Activated naive CD4-positive, alpha-beta T cell treated with anti-CD3 and anti-CD28 coated beads, Interleukin-2, amount 50 U/mL, for 24 hours (primary cell): Measurements from ENCODE around the gene TMEM132D.

Experiments
- H3K27ac Mint-ChIP-seq: one replicate; pipeline ENCODE4 v1.8.0; 2021; ENCODE audit warnings: mild to moderate bottlenecking, mixed read lengths
- H3K27me3 Mint-ChIP-seq: one replicate; pipeline ENCODE4 v1.8.0; 2021; ENCODE audit warnings: mixed read lengths
- H3K36me3 Mint-ChIP-seq: one replicate; pipeline ENCODE4 v1.8.0; 2021; ENCODE audit warnings: mixed read lengths
- H3K4me1 Mint-ChIP-seq: one replicate; pipeline ENCODE4 v1.8.0; 2021; ENCODE audit warnings: mixed read lengths
- H3K4me3 Mint-ChIP-seq: one replicate; pipeline ENCODE4 v1.8.0; 2021; ENCODE audit warnings: mild to moderate bottlenecking, mixed read lengths
- H3K9me3 Mint-ChIP-seq: one replicate; pipeline ENCODE4 v1.8.0; 2021; ENCODE audit warnings: mixed read lengths

The TMEM132D gene

GRCh38 chr12:129893691-129894090 lies 10.1 kb downstream of the TMEM132D start:
- peaks cover 3% of the 10 kb centered on the region for H3K27me3 Mint-ChIP-seq
- H3K4me1 Mint-ChIP-seq: no peaks in the 10 kb centered on the region
- H3K27ac Mint-ChIP-seq: no peak overlapping the region
- H3K9me3 Mint-ChIP-seq: no peaks in the 10 kb centered on the region
- H3K4me3 Mint-ChIP-seq: no peak overlapping the region
- H3K36me3 Mint-ChIP-seq: no peaks in the 10 kb centered on the region

GRCh38 chr12:129887101-129887500 lies 16.7 kb downstream of the TMEM132D start:
- H3K27me3 Mint-ChIP-seq: peaks cover 2% of the 10 kb centered on the region
- no peaks in the 10 kb centered on the region for H3K36me3 Mint-ChIP-seq
- no peaks in the 10 kb centered on the region for H3K9me3 Mint-ChIP-seq
- no peak overlapping the region for H3K27ac Mint-ChIP-seq
- no peak overlapping the region for H3K4me3 Mint-ChIP-seq
- H3K4me1 Mint-ChIP-seq: no peaks in the 10 kb centered on the region

- no peak overlapping the region for H3K4me3 Mint-ChIP-seq
- no peaks in the 10 kb centered on the region for H3K36me3 Mint-ChIP-seq
- no peak overlapping the region for H3K27ac Mint-ChIP-seq
- no peaks in the 10 kb centered on the region for H3K9me3 Mint-ChIP-seq
- peaks cover 2% of the 10 kb centered on the region for H3K27me3 Mint-ChIP-seq
- no peaks in the 10 kb centered on the region for H3K4me1 Mint-ChIP-seq
These were observed 17.3 kb downstream of the TMEM132D start for GRCh38 chr12:129886541-129886940.

GRCh38 chr12:129885287-129885686 lies 18.5 kb downstream of the TMEM132D start:
- Mint-ChIP-seq H3K36me3 (no peaks in the 10 kb centered on the region), H3K27ac (no peak overlapping the region), H3K27me3 (peaks cover 2% of the 10 kb centered on the region), H3K4me3 (no peak overlapping the region), H3K9me3 (no peaks in the 10 kb centered on the region), H3K4me1 (no peaks in the 10 kb centered on the region)

GRCh38 chr12:129877411-129877810 lies 26.4 kb downstream of the TMEM132D start:
- Mint-ChIP-seq H3K4me1 (no peaks in the 10 kb centered on the region), H3K9me3 (peaks cover 10% of the 10 kb centered on the region), H3K4me3 (no peak overlapping the region), H3K27ac (no peak overlapping the region), H3K27me3 (peaks cover 4% of the 10 kb centered on the region), H3K36me3 (no peaks in the 10 kb centered on the region)

- no peak overlapping the region for H3K4me3 Mint-ChIP-seq
- no peaks in the 10 kb centered on the region for H3K4me1 Mint-ChIP-seq
- H3K9me3 Mint-ChIP-seq: no peaks in the 10 kb centered on the region
- H3K27ac Mint-ChIP-seq: no peak overlapping the region
- H3K27me3 Mint-ChIP-seq: peaks cover 2% of the 10 kb centered on the region
- H3K36me3 Mint-ChIP-seq: no peaks in the 10 kb centered on the region
These were observed 30.0 kb downstream of the TMEM132D start for GRCh38 chr12:129873833-129874208.

GRCh38 chr12:129873111-129873832 lies 30.6 kb downstream of the TMEM132D start:
- no peaks in the 10 kb centered on the region for H3K36me3 Mint-ChIP-seq
- H3K4me1 Mint-ChIP-seq: no peaks in the 10 kb centered on the region
- H3K4me3 Mint-ChIP-seq: no peak overlapping the region
- peaks cover 1% of the 10 kb centered on the region for H3K27me3 Mint-ChIP-seq
- H3K9me3 Mint-ChIP-seq: no peaks in the 10 kb centered on the region
- no peak overlapping the region for H3K27ac Mint-ChIP-seq

GRCh38 chr12:129871991-129872972 lies 31.5 kb downstream of the TMEM132D start:
- H3K4me1 Mint-ChIP-seq: no peaks in the 10 kb centered on the region
- no peak overlapping the region for H3K27ac Mint-ChIP-seq
- H3K27me3 Mint-ChIP-seq: peaks cover 1% of the 10 kb centered on the region
- no peaks in the 10 kb centered on the region for H3K9me3 Mint-ChIP-seq
- H3K4me3 Mint-ChIP-seq: no peak overlapping the region
- no peaks in the 10 kb centered on the region for H3K36me3 Mint-ChIP-seq

- H3K4me1 Mint-ChIP-seq: no peaks in the 10 kb centered on the region
- no peak overlapping the region for H3K27ac Mint-ChIP-seq
- peaks cover 1% of the 10 kb centered on the region for H3K27me3 Mint-ChIP-seq
- H3K36me3 Mint-ChIP-seq: no peaks in the 10 kb centered on the region
- no peak overlapping the region for H3K4me3 Mint-ChIP-seq
- no peaks in the 10 kb centered on the region for H3K9me3 Mint-ChIP-seq
These were observed 33.0 kb downstream of the TMEM132D start for GRCh38 chr12:129870796-129871195.

- Mint-ChIP-seq H3K36me3 (no peaks in the 10 kb centered on the region), H3K4me3 (no peak overlapping the region), H3K4me1 (no peaks in the 10 kb centered on the region), H3K9me3 (no peaks in the 10 kb centered on the region), H3K27ac (no peak overlapping the region), H3K27me3 (peaks cover 1% of the 10 kb centered on the region)
These were observed 33.7 kb downstream of the TMEM132D start for GRCh38 chr12:129870136-129870535.

- Mint-ChIP-seq H3K36me3 (no peaks in the 10 kb centered on the region), H3K4me3 (no peak overlapping the region), H3K27me3 (peaks cover 1% of the 10 kb centered on the region), H3K4me1 (no peaks in the 10 kb centered on the region), H3K9me3 (no peaks in the 10 kb centered on the region), H3K27ac (no peak overlapping the region)
These were observed 35.2 kb downstream of the TMEM132D start for GRCh38 chr12:129868575-129868974.

- Mint-ChIP-seq H3K27ac (no peak overlapping the region), H3K4me1 (no peaks in the 10 kb centered on the region), H3K27me3 (no peaks in the 10 kb centered on the region), H3K36me3 (no peaks in the 10 kb centered on the region), H3K4me3 (no peak overlapping the region), H3K9me3 (no peaks in the 10 kb centered on the region)
These were observed 39.9 kb downstream of the TMEM132D start for GRCh38 chr12:129863938-129864337.

GRCh38 chr12:129862561-129863175 lies 41.2 kb downstream of the TMEM132D start:
- H3K36me3 Mint-ChIP-seq: no peaks in the 10 kb centered on the region
- H3K27ac Mint-ChIP-seq: no peak overlapping the region
- H3K27me3 Mint-ChIP-seq: no peaks in the 10 kb centered on the region
- H3K9me3 Mint-ChIP-seq: no peaks in the 10 kb centered on the region
- no peaks in the 10 kb centered on the region for H3K4me1 Mint-ChIP-seq
- H3K4me3 Mint-ChIP-seq: no peak overlapping the region

- H3K27ac Mint-ChIP-seq: no peak overlapping the region
- no peak overlapping the region for H3K4me3 Mint-ChIP-seq
- H3K9me3 Mint-ChIP-seq: no peaks in the 10 kb centered on the region
- H3K27me3 Mint-ChIP-seq: no peaks in the 10 kb centered on the region
- no peaks in the 10 kb centered on the region for H3K4me1 Mint-ChIP-seq
- H3K36me3 Mint-ChIP-seq: no peaks in the 10 kb centered on the region
These were observed 41.9 kb downstream of the TMEM132D start for GRCh38 chr12:129861951-129862350.

GRCh38 chr12:129854591-129854990 lies 49.2 kb downstream of the TMEM132D start:
- no peak overlapping the region for H3K4me3 Mint-ChIP-seq
- no peaks in the 10 kb centered on the region for H3K9me3 Mint-ChIP-seq
- peaks cover under 1% of the 10 kb centered on the region for H3K27me3 Mint-ChIP-seq
- H3K27ac Mint-ChIP-seq: no peak overlapping the region
- H3K36me3 Mint-ChIP-seq: no peaks in the 10 kb centered on the region
- H3K4me1 Mint-ChIP-seq: no peaks in the 10 kb centered on the region

- H3K4me1 Mint-ChIP-seq: no peaks in the 10 kb centered on the region
These were observed 52.5 kb downstream of the TMEM132D start for GRCh38 chr12:129851296-129851695.

More at GRCh38 chr12:129851296-129851695, 52.5 kb downstream of the TMEM132D start:
- Mint-ChIP-seq H3K27me3 (peaks cover 2% of the 10 kb centered on the region), H3K36me3 (no peaks in the 10 kb centered on the region), H3K9me3 (no peaks in the 10 kb centered on the region), H3K27ac (no peak overlapping the region), H3K4me3 (no peak overlapping the region)
